NCI-H446 (cell line): ENCODE data around the gene CYP4F8.
"Not testable (repeated sequence)": the region's sequence is repeated elsewhere in the genome, so short reads cannot be mapped to it uniquely, and the experiment has no call there.

Experiments
- DNase-seq, 2 experiments: peaks; one replicate each; lab custom pipeline; 2025; lab: John Stamatoyannopoulos, UW

Gene CYP4F8

GRCh38 chr19:15644066-15644741 lies 29.2 kb downstream of the CYP4F8 start:
- no peak for DNase-seq

- DNase-seq, result no peak
Observed at GRCh38 chr19:15644816-15645215, 29.8 kb downstream of the CYP4F8 start.

- no peak for DNase-seq
Observed at GRCh38 chr19:15649526-15649925, 34.5 kb downstream of the CYP4F8 start.

GRCh38 chr19:15650123-15650522 lies 35.1 kb downstream of the CYP4F8 start:
- not testable (repeated sequence) for DNase-seq

GRCh38 chr19:15651791-15652190 lies 36.8 kb downstream of the CYP4F8 start:
- DNase-seq, result no peak

GRCh38 chr19:15652559-15653278 lies 37.7 kb downstream of the CYP4F8 start:
- DNase-seq, result no peak

GRCh38 chr19:15656467-15656866 lies 41.4 kb downstream of the CYP4F8 start:
- no peak for DNase-seq

- DNase-seq, result no peak
Observed at GRCh38 chr19:15663247-15663646, 48.2 kb downstream of the CYP4F8 start.

GRCh38 chr19:15666186-15666585 lies 51.2 kb downstream of the CYP4F8 start:
- no peak for DNase-seq

GRCh38 chr19:15666883-15667282 lies 51.9 kb downstream of the CYP4F8 start:
- no peak for DNase-seq

- no peak for DNase-seq
Observed at GRCh38 chr19:15669440-15669839, 54.4 kb downstream of the CYP4F8 start.

- DNase-seq, result no peak
Observed at GRCh38 chr19:15669891-15670290, 54.9 kb downstream of the CYP4F8 start.

GRCh38 chr19:15671237-15671821 lies 56.3 kb downstream of the CYP4F8 start:
- no peak for DNase-seq

- no peak for DNase-seq
Observed at GRCh38 chr19:15671891-15672579, 57.0 kb downstream of the CYP4F8 start.

GRCh38 chr19:15672580-15673175 lies 57.7 kb downstream of the CYP4F8 start, which contains the start of gene CYP4F12:
CYP4F12 (plus strand) TSS chr19:15673087; CDS start chr19:15673530, 443 bp downstream.
- peak; percentile 42 to 75 for DNase-seq

GRCh38 chr19:15673176-15673654 lies 58.2 kb downstream of the CYP4F8 start:
- DNase-seq, result no peak

- DNase-seq, result no peak
Observed at GRCh38 chr19:15675560-15675959, 60.5 kb downstream of the CYP4F8 start.

- DNase-seq, result no peak
Observed at GRCh38 chr19:15679089-15679488, 64.1 kb downstream of the CYP4F8 start.

- not testable (repeated sequence) for DNase-seq
Observed at GRCh38 chr19:15679865-15680264, 64.8 kb downstream of the CYP4F8 start.
